PC-9 (cell line): ENCODE results near the gene LAMC3.

ENCODE experiments used
- EZH2 ChIP-seq: fragments of 200-600 bp; sonication (generic); IDR thresholded peaks from 2 replicates; pipeline ENCODE4 v1.8.0; 2017; ENCODE audit warnings: antibody characterized with exemption, low read depth
- TF ChIP-seq, protein P1 (sequence below): fragments of 200-600 bp; sonication (generic); conservative IDR thresholded peaks from 2 replicates; pipeline ENCODE4 v1.6.1; 2017; ENCODE audit warnings: mixed run types, antibody characterized with exemption, mild to moderate bottlenecking, moderate library complexity

DNA sequence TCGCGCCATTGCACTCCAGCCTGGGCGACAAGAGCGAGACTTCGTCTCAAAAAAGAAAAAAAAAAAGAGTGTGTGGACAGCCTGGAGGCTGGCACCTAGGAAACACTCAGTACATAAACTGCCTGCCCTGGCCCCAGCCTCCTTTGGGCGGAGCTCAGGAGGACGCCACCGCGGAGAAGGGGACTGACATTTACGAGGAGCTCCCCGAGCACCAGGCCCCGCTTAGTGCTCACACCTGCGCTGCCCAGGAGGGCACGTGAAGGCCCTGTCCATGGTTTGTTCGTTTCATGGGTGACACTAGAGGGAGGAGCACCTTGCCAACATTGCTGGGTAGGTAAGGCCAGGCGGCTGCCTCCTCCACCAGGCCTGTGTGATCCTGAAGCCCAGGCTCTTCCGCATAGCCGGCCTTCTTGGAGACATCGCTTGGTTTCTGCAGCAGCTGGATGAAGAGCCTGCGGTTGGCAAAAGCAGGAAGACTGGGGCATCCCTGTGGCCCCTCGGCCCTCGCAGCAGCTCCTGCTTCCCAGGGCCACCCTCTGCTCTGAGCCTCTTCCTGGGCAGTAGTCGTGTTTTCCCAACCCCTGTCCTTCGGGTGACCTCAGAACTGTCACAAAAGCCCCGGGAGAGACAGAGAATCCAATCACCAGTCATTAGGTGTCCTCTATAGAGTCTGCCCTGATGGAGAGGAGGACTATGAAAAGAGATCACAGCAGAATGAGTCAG, 26.2 kb upstream of the LAMC3 start:
- TF ChIP-seq, protein P1, sequence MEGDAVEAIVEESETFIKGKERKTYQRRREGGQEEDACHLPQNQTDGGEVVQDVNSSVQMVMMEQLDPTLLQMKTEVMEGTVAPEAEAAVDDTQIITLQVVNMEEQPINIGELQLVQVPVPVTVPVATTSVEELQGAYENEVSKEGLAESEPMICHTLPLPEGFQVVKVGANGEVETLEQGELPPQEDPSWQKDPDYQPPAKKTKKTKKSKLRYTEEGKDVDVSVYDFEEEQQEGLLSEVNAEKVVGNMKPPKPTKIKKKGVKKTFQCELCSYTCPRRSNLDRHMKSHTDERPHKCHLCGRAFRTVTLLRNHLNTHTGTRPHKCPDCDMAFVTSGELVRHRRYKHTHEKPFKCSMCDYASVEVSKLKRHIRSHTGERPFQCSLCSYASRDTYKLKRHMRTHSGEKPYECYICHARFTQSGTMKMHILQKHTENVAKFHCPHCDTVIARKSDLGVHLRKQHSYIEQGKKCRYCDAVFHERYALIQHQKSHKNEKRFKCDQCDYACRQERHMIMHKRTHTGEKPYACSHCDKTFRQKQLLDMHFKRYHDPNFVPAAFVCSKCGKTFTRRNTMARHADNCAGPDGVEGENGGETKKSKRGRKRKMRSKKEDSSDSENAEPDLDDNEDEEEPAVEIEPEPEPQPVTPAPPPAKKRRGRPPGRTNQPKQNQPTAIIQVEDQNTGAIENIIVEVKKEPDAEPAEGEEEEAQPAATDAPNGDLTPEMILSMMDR = no peak
- TF ChIP-seq EZH2 = no peak
